Colonic mucosa (tissue), 4 donors: ENCODE measurements around the gene CXCL16. TPM values are rescaled to one million over a fixed set of nuclear protein-coding genes. Genes with fewer than 3 reads are reported as not detected.

Experiments used
- DNase-seq: peaks from one replicate; pipeline ENCODE4 v3.0.0-alpha.2; 2020
- H3K27ac ChIP-seq: fragments of 200-600 bp; one replicate; pipeline ENCODE4 v1.8.0; 2021
- H3K27me3 ChIP-seq: fragments of 200-600 bp; one replicate; pipeline ENCODE4 v1.8.0; 2021
- H3K36me3 ChIP-seq: fragments of 200-600 bp; one replicate; pipeline ENCODE4 v1.8.0; 2021
- H3K4me1 ChIP-seq: fragments of 200-600 bp; one replicate; pipeline ENCODE4 v1.8.0; 2021; ENCODE audit warnings: mild to moderate bottlenecking
- H3K4me3 ChIP-seq: fragments of 200-600 bp; one replicate; pipeline ENCODE4 v1.8.0; 2021
- H3K9ac ChIP-seq, 2 donors: one replicate each; pipeline ENCODE4 v1.7.0; 2013; ENCODE audit warnings: control low read depth in 2 of 2, low read depth in 2 of 2, low read length in 2 of 2
- H3K9me3 ChIP-seq: fragments of 200-600 bp; one replicate; pipeline ENCODE4 v1.8.0; 2021
- intact Hi-C: fragments of 100-400 bp; cut with DNase I; formaldehyde crosslinking; loops from one replicate; pipeline ENCODE4 v1.14.1; 2022
- total RNA-seq, 2 donors: library from RNA; stranded (reverse); fragmentation: NEBNext Ultra II Directional in 1 of 2; extraction: Animal tissue kit (Norgen Biotek cat#: 25700) in 1 of 2; gene quantifications; one replicate each; pipeline ENCODE4 v1.2.1, GENCODE V29; 2021
- TF ChIP-seq, protein P1 (sequence below): fragments of 200-600 bp; IDR thresholded peaks from one replicate; pipeline ENCODE4 v1.8.0; 2022; ENCODE audit warnings: antibody characterized with exemption, mild to moderate bottlenecking
- donor health status: healthy.
- donor health status: DM: no; HTN: no; CAD: no.
- donor health status: DM: no; HTN: no; CAD: no.

Gene CXCL16, protein sequence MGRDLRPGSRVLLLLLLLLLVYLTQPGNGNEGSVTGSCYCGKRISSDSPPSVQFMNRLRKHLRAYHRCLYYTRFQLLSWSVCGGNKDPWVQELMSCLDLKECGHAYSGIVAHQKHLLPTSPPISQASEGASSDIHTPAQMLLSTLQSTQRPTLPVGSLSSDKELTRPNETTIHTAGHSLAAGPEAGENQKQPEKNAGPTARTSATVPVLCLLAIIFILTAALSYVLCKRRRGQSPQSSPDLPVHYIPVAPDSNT
- total RNA-seq, result 10 to 100 TPM; 41.8 to 44.1 TPM

DNA sequence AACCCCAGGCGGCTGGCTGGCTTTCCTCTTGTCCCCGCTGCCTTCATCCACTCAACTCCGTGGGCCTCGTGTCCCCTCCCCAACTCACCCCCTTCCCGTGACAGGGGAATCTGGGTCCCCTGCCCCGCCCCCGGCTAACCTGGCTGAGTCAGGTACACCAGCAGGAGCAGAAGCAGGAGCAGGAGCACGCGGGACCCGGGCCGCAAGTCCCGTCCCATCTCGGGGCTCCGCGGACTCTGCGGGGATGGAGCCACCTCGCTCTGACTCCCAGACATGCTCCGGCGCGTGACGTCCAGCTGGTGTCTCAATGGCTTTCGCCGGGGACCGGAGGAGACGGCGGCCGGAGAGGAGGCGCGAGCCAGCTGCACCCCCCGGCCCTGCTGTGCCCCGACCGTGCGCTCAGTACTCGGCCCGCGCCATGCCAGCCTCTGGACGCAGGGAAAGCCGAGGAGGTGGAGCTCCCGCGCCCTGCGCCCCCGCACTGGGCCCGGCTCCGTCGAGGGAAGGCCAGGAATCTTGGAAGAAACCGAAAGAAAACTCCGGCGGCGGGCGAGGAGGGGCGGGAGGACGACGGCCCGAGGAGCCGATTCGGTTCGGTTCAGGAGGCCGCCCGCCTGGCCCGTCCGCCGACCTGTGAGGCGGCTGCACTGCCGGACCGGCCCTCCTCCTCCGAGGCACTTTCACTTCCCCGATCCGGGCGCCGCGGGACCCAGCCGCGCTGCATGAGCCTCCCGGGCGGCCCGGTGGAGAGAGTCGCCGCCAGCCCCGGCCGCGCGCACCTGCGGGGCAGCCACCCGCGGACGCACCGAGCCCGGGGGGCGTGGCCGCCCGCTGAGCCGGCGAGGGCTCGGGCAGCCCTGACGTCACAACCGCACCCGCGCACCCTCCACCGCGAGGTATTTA lies at the start of gene CXCL16, which contains the start of gene ZMYND15:
CXCL16 (minus strand) TSS at position 807 of the 903 bp plus-strand sequence; CDS start at position 218, 589 bp downstream.
ZMYND15 (plus strand) TSS at position 712 of the 903 bp plus-strand sequence. CDS start 716 bp downstream, outside the sequence.
- intact Hi-C loops, result no loop called here
- Histone ChIP-seq H3K27me3 (no peaks in the 10 kb centered on the region), H3K4me3 (peak within 1 kb of the TSS; percentile 89), H3K9ac (peak within 1 kb of the TSS; percentile 82 to 86), H3K9me3 (no peaks in the 10 kb centered on the region), H3K36me3 (no peaks in the 10 kb centered on the region), H3K27ac (peak within 1 kb of the TSS; percentile 61), H3K4me1 (no peaks in the 10 kb centered on the region)
- peak; percentile 77 for DNase-seq
- TF ChIP-seq, protein P1, sequence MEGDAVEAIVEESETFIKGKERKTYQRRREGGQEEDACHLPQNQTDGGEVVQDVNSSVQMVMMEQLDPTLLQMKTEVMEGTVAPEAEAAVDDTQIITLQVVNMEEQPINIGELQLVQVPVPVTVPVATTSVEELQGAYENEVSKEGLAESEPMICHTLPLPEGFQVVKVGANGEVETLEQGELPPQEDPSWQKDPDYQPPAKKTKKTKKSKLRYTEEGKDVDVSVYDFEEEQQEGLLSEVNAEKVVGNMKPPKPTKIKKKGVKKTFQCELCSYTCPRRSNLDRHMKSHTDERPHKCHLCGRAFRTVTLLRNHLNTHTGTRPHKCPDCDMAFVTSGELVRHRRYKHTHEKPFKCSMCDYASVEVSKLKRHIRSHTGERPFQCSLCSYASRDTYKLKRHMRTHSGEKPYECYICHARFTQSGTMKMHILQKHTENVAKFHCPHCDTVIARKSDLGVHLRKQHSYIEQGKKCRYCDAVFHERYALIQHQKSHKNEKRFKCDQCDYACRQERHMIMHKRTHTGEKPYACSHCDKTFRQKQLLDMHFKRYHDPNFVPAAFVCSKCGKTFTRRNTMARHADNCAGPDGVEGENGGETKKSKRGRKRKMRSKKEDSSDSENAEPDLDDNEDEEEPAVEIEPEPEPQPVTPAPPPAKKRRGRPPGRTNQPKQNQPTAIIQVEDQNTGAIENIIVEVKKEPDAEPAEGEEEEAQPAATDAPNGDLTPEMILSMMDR, result no peak

DNA sequence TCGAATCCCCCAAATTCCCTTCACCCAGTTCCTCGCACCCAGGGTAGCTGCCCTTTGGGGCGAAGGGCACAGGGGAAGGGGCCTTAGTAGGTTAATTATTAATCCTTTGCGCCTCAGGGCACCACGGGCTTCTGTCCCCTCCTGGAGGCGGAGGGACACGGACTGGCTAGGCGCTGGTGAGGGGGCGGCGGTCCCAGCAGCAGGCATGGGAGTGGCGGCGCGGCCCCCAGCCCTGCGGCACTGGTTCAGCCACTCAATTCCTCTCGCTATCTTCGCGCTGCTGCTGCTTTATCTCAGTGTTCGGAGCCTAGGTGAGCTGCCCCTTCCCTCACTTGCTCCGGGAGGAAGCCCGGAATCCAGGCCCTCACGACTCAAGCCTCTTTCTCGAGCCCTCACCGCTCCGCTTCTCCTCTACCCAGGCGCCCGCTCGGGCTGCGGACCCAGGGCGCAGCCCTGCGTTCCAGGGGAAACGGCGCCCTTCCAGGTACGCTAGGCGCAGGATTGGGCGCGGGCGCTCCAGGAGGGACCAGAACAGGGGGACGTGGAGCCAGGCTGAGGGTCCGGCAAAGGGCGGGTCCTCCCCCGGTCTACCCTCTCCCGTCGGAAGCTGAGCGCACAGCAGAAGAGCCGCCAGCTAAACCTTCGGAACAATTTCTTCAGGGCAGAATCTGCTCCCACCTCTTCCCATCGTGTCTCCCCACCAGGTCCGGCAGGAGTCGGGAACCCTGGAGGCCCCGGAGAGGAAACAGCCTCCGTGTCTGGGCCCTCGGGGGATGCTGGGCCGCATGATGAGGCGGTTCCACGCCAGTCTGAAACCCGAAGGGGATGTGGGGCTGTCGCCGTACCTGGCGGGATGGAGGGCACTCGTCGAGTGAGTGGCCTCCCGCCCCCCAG lies 49.3 kb upstream of the CXCL16 start, which contains the start of gene GLTPD2:
GLTPD2 (plus strand) TSS at position 158 of the 894 bp plus-strand sequence; CDS start at position 206, 48 bp downstream.
- DNase-seq, result no peak
- intact Hi-C loops, result loop anchor here (2.0 to 5.0 kb wide), 2 partner anchors 57 to 100 kb away; partner anchors contain the start of gene MED11

DNA sequence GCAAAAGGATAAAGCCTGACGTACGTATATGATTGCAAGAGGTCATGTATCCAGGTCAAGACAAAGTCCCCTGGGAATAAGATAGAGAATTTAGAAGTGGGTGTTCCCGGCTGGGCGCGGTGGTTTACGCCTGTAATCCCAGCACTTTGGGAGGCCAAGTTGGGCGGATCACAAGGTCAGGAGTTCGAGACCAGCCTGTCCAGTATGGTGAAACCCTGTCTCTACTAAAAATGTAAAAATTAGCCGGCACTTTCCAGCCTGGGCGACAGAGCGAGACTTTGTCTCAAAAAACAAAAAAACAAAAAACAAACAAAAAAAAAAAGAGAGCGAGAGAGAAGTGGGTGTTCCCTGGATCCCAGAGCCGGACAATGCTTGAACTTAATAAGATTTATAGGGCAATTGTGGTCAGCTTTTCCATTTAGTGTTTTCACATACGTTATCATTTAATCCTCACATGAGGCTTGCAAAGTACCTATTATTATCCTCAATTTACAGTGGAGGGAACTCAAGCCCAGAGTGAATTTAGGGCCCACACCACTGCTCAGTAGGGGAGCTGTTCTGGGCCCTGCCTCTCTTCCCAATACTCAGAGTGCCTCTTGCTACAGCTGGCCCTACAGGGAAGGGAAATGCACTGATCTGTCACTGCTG lies 48.6 kb upstream of the CXCL16 start:
- Histone ChIP-seq H3K4me3 (no peak overlapping the region), H3K4me1 (no peaks in the 10 kb centered on the region)

More for the DNA sequence above, 49.3 kb upstream of the CXCL16 start, which contains the start of gene GLTPD2:
- Histone ChIP-seq H3K36me3 (no peaks in the 10 kb centered on the region), H3K27me3 (peaks cover 5% of the 10 kb centered on the region), H3K9me3 (no peaks in the 10 kb centered on the region), H3K4me3 (peak within 1 kb of the TSS; percentile 58), H3K4me1 (no peaks in the 10 kb centered on the region), H3K27ac (peak within 1 kb of the TSS; percentile 94), H3K9ac (peak within 1 kb of the TSS; percentile 77 to 82)
- TF ChIP-seq, protein P1, result no peak

DNA sequence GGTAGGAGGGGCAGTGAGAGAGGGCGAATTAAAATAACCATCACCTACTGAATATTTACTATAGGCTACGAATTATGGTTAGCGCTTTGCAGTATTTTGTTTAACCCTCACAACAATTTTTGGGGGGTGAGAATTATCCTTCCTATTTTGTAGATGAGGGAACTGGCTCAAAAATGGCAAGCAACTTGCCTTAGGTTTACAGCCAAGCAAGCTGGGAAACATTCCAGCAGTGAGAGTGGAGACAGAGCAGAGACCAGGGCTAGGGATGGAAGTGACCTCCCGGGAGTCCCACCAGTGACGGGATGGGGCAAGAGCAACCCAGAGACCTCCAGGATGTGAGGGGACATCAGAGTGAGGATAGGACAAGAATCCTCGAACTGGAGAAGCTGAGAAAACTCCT lies 46.8 kb upstream of the CXCL16 start:
- no peak for DNase-seq
- Histone ChIP-seq H3K27ac (no peak overlapping the region), H3K4me3 (no peak overlapping the region), H3K9ac (peak overlapping the region in 1 of 2 donors; percentile 58), H3K4me1 (no peaks in the 10 kb centered on the region), H3K9me3 (no peaks in the 10 kb centered on the region), H3K36me3 (no peaks in the 10 kb centered on the region), H3K27me3 (peaks cover 5% of the 10 kb centered on the region)
- intact Hi-C loops, result loop anchor here (5.0 kb wide), 1 partner anchor 54 kb away; the partner anchor contains the start of gene MED11
- TF ChIP-seq, protein P1, result no peak

More for the DNA sequence above, 48.6 kb upstream of the CXCL16 start:
- no peaks in the 10 kb centered on the region for H3K9me3 ChIP-seq
- TF ChIP-seq, protein P1, result no peak
- peaks cover 5% of the 10 kb centered on the region for H3K27me3 ChIP-seq
- DNase-seq, result no peak
- H3K36me3 ChIP-seq, result no peaks in the 10 kb centered on the region
- no peak overlapping the region for H3K27ac ChIP-seq
- intact Hi-C loops, result loop anchor here (2.0 to 5.0 kb wide), 2 partner anchors 56 to 101 kb away; partner anchors contain the start of gene MED11
- peak overlapping the region; percentile 77 to 82 for H3K9ac ChIP-seq
